GM19455 (cell line): ENCODE data around the gene RALGAPA1.
"Not testable (repeated sequence)": the region's sequence is repeated elsewhere in the genome, so short reads cannot be mapped to it uniquely, and the experiment has no call there.

Experiments
- ATAC-seq: cut with Tn5 transposase; IDR thresholded peaks from one replicate; pipeline ENCODE4 v1.9.1; 2021; ENCODE audit not compliant: unreplicated experiment

The RALGAPA1 gene

GRCh38 chr14:35632271-35632670 is 176.8 kb downstream of the RALGAPA1 start:
- no peak for ATAC-seq

GRCh38 chr14:35631071-35631805 is 177.9 kb downstream of the RALGAPA1 start:
- no peak for ATAC-seq

- ATAC-seq = no peak
These were observed 180.1 kb downstream of the RALGAPA1 start for GRCh38 chr14:35628989-35629388.

- ATAC-seq = not testable (repeated sequence)
These were observed 182.1 kb downstream of the RALGAPA1 start for GRCh38 chr14:35626947-35627346.

GRCh38 chr14:35621996-35622395 is 187.1 kb downstream of the RALGAPA1 start:
- ATAC-seq = not testable (repeated sequence)

GRCh38 chr14:35619998-35620397 is 189.1 kb downstream of the RALGAPA1 start:
- ATAC-seq = not testable (repeated sequence)

- not testable (repeated sequence) for ATAC-seq
These were observed 189.6 kb downstream of the RALGAPA1 start for GRCh38 chr14:35619461-35619860.

- no peak for ATAC-seq
These were observed 191.6 kb downstream of the RALGAPA1 start for GRCh38 chr14:35617500-35617899.

- no peak for ATAC-seq
These were observed 201.7 kb downstream of the RALGAPA1 start for GRCh38 chr14:35607380-35607779.

- no peak for ATAC-seq
These were observed 208.8 kb downstream of the RALGAPA1 start for GRCh38 chr14:35600253-35600652.

- ATAC-seq = no peak
These were observed 214.5 kb downstream of the RALGAPA1 start for GRCh38 chr14:35594616-35595015.

- ATAC-seq = not testable (repeated sequence)
These were observed 221.7 kb downstream of the RALGAPA1 start for GRCh38 chr14:35587373-35587772.

- ATAC-seq = no peak
These were observed 230.5 kb downstream of the RALGAPA1 start for GRCh38 chr14:35578639-35579038.

GRCh38 chr14:35578135-35578534 is 231.0 kb downstream of the RALGAPA1 start:
- ATAC-seq = no peak

- no peak for ATAC-seq
These were observed 232.2 kb downstream of the RALGAPA1 start for GRCh38 chr14:35576856-35577255.

- no peak for ATAC-seq
These were observed 232.8 kb downstream of the RALGAPA1 start for GRCh38 chr14:35576260-35576659.

- ATAC-seq = no peak
These were observed 235.2 kb downstream of the RALGAPA1 start for GRCh38 chr14:35573911-35574310.

GRCh38 chr14:35571598-35571997 is 237.5 kb downstream of the RALGAPA1 start:
- no peak for ATAC-seq

GRCh38 chr14:35565871-35566464 is 243.1 kb downstream of the RALGAPA1 start:
- no peak for ATAC-seq

GRCh38 chr14:35558680-35559079 is 250.4 kb downstream of the RALGAPA1 start:
- ATAC-seq = no peak

- ATAC-seq = no peak
These were observed 251.8 kb downstream of the RALGAPA1 start for GRCh38 chr14:35557221-35557747.

GRCh38 chr14:35556548-35556947 is 252.5 kb downstream of the RALGAPA1 start:
- no peak for ATAC-seq
